ENCODE results near the gene IFITM1.
A peak's percentile ranks its signal among the peaks of the same experiment; 100 is the strongest.

The IFITM1 gene

DNA sequence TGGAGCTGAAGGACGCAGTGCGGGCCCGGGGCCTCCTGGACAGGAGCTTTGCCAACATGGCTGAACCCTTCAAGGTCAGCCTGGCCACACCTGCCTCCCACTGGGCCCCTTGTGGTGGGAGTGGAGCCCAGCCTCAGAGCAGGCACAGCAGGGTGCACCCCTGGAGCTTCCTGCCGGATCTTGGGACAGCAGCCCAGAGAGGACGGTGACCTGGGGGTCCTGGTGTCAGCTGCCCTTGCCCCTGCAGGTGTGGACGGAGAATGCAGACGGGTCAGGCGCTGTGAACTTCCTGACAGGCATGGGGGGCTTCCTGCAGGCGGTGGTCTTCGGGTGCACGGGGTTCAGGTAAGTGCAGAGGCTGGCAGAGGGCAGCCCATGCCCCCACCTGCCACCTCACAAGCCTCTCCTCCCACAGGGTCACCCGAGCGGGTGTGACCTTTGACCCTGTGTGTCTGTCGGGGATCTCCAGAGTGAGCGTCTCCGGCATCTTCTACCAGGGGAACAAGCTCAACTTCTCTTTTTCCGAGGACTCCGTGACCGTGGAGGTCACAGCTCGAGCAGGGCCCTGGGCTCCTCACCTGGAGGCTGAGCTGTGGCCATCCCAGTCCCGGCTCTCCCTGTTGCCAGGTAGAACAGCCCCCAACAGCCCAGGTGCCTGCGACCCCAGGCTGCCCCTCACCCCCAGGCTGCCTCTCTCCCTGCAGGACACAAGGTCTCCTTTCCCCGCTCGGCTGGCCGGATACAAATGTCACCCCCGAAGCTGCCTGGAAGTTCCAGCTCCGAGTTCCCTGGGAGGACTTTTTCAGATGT, 19.8 kb upstream of the IFITM1 start:
- DNase-seq (ENCODE audit: low read depth), result no peak

- DNase-seq (ENCODE audit: low read depth), result no peak
Measured at GRCh38 chr11:294780-295179, 19.1 kb upstream of the IFITM1 start.

GRCh38 chr11:295351-296170, 18.3 kb upstream of the IFITM1 start:
- no peak for DNase-seq (ENCODE audit: low read depth)

DNA sequence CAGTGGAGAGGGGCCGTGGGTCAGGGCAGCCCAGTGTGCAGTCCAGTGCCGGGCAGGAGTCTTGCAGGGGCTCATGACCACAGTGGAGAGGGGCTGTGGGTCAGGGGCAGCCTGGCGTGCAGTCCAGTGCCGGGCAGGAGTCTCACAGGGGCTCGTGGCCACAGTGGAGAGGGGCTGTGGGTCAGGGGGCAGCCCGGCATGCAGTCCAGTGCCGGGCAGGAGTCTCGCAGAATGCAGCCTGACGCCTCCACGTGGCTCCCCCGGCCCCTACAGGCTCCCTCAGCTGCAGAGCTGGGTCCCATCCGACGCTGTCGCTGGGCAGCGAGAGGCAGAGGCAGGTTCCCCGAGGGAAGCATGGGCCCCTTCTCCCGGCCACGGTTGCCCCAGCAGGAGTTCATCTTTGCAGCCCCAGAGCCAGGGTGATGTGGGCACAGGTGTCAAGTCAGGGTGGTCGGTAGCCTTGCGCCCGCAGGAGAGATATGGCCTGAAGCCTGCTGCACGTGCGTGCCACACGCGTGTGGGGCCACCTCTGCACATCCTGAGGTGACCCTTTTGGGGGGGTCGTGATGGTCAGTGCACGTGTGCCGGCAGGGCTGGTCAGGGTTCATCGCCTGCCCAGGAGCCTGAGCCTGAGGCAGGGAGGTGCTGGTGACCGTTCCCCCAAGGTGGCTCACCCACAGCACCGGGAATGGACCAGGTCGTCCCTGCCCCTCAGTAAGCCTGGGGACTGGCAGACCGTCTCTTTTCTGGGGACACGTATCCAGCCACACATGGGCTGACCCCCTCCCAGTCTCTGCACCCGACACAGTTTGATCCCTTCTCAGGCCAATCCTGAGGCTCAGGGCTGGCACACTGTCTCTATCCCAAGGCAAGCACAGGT, 17.4 kb upstream of the IFITM1 start:
- DNase-seq (ENCODE audit: low read depth), result no peak

GRCh38 chr11:297051-297585, 16.7 kb upstream of the IFITM1 start:
- DNase-seq (ENCODE audit: low read depth), result no peak

DNA sequence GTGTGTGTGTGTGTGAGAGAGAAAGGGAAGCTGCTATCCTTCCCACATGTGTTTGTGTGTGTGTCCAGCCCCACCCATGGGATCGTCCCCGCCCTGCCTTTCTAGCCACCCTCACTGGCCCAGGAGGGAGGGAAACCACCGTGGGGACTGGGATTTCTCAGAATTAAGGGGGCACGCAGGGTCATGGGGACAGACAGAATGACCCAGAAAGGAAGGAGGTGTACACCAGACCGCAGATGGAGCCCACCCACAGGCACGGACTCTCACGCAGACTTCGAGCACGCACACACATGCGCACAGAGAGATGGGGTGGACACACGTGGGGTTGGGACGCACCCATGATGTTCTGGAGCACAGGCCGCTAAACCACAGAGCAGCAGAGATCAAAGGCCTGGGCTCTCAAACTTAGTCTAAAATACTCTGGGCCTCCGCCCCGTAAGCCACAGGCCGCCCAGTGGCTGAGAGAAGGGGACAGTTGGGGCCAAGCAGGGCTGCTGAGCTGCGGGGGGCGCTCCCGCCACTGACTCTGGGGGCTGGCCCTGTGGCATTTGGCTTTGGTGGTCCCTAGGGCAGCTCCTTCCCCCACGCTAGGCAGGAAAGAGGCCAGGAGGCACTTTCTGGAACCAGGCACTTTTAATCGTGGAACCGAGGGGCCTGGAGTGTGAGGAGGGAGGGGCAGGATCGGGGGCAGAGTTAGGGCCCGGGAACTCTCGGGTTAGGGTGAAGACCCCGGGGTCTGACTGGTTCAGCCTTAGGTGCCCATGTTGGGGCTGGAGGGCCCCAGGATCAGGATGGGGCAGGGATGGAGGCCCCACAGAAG, 16.0 kb upstream of the IFITM1 start:
- DNase-seq (ENCODE audit: low read depth), result no peak

DNA sequence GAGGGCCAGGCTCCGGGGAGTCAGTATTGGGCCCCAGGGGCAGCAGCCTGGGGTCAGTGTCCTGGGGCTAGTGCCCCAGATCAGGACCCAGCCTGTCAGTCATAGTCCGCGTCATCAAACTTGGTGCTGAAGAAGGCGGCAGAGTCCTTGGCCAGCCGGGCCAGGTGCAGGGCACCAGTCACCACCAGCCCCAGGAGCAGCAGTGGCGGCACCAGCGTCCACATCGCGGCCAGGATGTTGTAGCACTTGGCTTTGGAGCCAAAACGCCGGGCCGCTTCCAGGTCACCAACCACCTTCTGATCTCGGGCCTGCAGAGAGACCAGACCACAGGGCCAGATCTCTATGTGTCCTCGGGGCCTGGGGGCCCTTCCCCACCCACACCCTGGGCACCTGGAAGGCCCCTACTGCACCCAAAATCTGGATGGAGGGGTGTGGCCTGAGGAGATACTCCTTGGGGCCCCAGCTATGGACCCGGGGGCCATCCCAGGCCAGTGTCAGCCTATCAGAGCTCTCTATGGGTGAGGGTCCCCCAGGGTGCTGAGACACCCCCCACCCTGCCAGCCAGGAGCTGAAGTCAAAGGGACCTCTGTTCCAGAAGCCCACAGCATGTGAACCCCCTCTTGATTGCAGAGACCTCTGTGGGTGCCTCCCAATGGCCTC, 15.3 kb upstream of the IFITM1 start:
- DNase-seq (ENCODE audit: low read depth), result no peak

DNA sequence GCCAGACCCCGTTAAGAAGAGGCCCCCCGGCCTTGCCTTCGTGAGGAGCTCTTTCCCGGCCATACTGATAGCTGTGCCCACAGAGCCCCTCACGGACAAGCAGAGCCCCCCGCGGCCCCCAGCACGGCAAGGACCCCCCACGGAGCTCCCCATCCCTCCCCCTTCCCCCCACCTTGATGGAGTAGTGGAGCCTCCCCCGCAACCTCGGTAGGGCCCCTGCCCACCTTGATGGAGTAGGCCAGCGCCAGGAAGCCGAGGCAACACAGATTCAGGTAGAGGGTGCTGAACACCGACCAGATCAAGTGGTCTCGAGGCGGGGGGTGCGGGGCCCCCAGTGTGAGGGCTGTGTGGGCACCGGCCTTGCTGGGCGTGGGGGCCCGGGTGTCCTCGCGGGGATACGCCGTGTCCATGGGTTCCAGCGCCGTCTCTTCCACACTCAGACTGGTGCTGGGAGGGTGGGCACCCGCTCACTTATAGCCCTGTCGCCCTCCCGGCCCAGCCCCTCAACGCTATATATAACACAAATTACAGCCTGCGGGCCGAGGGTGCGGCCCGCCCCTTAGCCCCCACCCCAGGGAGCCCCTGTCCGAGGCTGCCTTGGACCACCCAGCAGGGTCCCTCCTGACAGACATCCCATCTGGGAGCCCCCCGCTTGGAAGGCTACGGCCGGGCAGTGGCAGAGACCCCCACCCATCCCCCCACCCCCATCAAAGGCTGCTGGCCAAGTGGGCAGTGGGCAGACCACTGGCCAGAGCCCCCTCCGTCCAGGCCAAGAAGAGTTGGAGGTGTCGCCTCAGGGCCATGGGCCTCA, 14.6 kb upstream of the IFITM1 start, which contains the start of gene IFITM5:
Gene IFITM5, minus strand, starts transcription at position 446 of the 811 bp plus-strand sequence. Its CDS starts 36 bp downstream, at position 410.
- no peak for DNase-seq (ENCODE audit: low read depth)

DNA sequence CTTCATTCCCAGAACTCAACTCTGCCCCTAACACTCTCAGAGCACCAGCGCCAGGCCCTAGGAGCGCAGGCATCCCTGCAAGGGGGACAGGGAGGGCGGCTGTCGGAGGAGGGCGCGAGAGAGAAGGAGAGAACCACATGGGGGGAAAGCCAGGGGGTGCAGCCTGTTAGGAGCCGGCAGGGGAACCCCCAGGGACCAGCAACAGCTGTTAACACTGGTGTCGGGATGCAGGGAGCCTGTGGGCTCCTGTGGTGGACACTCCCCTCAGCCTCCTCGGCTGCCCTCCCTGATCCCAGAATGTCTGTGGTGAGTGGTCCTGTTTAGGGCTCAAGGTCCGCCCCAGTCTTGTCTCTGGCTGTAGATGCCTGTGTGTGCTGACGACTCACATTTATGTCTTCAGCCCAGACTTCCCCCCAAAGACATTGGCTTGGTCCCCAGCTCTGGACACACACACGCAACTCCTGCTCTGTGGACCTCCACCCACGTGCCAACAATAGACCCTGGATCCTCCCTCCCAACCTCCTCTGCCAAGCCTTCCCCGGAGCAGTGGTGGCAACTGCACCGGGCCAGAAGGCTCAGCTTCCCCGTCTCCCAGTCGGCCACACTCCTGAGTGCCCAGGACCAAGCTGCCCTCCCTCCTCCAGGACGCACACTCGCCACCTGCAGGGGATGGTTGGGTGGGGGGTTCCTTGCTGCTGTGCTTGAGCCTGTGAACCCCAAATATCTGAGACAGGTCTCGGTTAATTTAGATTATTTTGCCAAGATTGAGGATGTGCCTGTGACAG, 13.7 kb upstream of the IFITM1 start:
- peak; percentile 11 for DNase-seq (ENCODE audit: low read depth)

GRCh38 chr11:303363-303762, 10.5 kb upstream of the IFITM1 start:
- no peak for DNase-seq (ENCODE audit: low read depth)

DNA sequence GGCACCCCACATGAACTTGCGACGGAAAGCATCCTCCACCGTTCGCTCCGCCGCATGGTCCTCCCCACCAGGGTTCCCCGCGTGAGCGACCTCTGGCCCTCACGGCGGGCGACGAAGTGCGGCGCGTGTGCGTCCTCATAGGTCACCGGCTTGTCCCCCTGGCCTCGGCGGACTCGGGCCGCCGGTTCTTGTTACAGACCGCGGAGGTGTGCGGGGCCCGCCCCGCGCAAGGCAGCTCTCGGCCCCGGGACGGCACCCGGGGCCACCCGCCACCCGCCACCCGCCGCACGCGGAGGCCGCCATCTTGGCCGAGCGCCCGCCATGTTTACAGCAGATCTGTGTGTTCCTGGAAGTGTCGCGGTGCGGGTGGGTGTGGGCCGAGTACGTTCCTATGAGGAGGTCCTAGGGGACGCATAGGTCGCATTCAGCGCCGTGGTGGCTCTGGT, 9.8 kb upstream of the IFITM1 start:
- no peak for DNase-seq (ENCODE audit: low read depth)

- DNase-seq (ENCODE audit: low read depth), result peak; percentile 77
Measured at GRCh38 chr11:304915-305843, 8.7 kb upstream of the IFITM1 start.

- no peak for DNase-seq (ENCODE audit: low read depth)
Measured at GRCh38 chr11:305844-306211, 8.0 kb upstream of the IFITM1 start.

GRCh38 chr11:306645-307371, 7.0 kb upstream of the IFITM1 start:
- no peak for DNase-seq (ENCODE audit: low read depth)

DNA sequence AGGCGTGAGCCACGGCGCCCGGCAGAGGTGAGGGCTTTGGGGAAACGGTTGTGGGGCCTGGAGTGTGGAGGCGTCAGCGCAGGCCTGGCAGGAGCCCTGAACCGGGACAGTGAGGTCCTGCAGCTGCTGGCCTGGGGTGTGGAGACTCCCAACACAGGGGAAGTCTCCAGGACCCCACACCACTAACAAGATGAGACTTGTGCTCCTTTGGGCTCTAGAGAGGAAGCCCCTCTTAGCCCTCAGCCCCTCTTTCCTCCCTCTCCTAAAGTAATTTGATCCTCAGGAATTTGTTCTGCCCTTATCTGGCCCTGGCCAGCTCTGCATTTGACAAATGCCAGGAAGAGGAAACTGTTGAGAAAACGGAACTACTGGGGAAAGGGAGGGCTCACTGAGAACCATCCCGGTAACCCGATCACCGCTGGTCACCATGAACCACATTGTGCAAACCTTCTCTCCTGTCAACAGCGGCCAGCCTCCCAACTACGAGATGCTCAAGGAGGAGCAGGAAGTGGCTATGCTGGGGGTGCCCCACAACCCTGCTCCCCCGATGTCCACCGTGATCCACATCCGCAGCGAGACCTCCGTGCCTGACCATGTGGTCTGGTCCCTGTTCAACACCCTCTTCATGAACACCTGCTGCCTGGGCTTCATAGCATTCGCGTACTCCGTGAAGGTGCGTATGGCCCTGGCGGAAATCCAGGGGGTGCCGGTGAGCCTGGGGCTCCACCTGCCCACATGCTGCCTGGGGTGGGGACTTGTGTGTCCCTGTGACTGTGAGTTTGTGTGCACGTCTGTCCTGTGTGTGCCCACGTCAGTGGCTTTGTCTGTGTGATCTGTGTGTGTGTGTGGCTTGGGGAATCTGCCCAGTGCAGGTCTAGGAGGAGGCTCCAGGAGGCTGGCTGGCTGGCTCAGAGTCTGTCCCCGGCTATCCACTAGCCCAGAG, 5.8 kb upstream of the IFITM1 start, which contains the start of gene IFITM2:
Gene IFITM2, plus strand, starts transcription at position 51 of the 943 bp plus-strand sequence. Its CDS starts 377 bp downstream, at position 428.
- peak; percentile 81 for DNase-seq (ENCODE audit: low read depth)

All from iris pigment epithelial cell (primary cell).